HG03469 (cell line): ENCODE measurements around the gene MEG3.

Experiments
- ATAC-seq: cut with Tn5 transposase; IDR thresholded peaks from one replicate; pipeline ENCODE4 v1.9.1; 2021; ENCODE audit warnings: mild to moderate bottlenecking, moderate library complexity, moderate number of reproducible peaks; ENCODE audit not compliant: unreplicated experiment

Gene MEG3

DNA sequence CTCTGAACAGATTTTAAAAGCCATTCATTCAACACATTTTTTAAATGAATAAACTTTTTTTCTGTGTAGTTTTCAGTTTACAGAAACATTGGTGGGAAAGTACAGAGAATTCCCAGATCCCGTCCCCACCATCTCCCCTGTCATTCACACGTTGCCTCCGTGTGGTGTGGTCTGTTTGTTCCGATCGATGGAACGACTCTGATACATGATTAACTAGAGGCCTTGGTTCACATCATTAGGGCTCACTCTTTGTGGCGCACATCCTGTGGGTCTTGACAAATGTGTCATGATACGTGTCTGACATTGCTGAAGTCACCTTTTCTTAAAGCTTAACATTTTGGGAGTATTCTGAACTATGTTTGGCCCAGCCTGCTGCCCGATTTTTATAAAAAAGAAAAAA is 18.5 kb downstream of the MEG3 start:
- ATAC-seq = no peak

- no peak for ATAC-seq
These were observed 18.9 kb downstream of the MEG3 start for GRCh38 chr14:100844846-100845245.

DNA sequence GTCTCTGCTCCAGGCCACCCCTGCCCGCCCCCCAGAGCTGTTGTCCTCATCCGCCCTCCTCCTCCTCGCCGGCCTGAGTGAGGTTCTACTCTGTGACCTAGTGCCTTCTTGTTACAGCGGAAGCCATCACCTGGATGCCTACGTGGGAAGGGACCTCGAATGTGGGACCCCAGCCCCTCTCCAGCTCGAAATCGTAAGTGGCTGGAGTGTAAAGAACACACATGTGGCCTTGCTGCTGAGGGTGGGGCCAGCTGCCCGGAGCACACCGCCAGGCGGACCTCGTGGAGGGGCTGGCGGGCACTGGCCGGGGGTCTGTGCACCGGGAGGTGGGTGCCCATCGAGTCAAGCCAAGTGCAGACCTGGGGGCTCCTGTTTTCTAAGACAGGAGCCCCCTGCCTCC is 19.4 kb downstream of the MEG3 start:
- ATAC-seq = no peak

- ATAC-seq = no peak
These were observed 20.5 kb downstream of the MEG3 start for GRCh38 chr14:100846309-100846859.

DNA sequence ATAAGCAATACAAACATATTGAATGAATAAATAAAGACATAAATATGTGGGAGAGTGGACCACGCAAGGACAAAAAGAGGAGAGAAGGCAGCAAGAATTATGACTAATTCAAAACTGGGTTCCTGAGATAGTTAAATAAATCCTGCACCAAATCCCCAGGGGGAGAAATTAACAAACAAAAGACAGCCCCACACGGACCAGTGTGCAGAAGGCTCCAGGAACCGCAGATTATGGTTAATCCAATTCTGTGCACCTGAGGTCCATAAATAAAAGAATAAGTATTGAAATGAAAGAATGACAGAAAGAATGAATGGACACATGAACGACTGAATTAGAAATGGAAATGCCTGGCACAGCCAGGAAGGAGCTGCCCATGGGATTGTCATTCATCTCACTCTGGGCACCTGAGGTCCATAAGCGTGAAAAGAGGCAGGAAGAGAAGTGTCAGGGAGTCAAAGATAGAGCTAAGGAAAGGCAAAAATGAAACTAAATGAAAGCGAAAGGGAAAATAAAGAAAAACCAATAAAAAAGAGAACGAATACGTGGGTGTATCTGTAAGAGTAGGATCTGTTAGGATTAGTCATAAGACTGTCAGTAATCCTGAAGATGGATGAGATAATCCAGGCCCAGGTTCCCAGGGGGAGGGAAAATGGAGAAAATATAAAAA is 23.3 kb downstream of the MEG3 start:
- no peak for ATAC-seq

- no peak for ATAC-seq
These were observed 25.1 kb downstream of the MEG3 start for GRCh38 chr14:100850841-100851585.

DNA sequence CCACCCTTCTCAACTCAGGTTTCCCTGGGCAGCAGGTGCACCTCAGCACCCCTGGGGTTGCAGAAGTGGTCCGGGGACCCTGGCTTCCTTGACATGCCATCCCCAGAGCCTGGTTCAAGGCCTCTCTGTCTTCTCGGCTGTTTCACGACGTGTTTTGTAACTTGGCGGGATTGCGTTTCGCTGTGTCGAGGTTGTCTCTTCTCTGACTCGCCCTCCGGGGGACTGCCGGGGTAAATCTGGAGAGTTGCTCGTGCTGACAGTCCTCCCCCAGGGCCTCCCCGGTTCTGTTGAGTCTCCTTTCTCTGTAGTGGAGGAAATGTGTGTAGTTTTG is 25.6 kb downstream of the MEG3 start:
- ATAC-seq = no peak

GRCh38 chr14:100851946-100852620 is 26.2 kb downstream of the MEG3 start:
- ATAC-seq = no peak

- ATAC-seq = no peak
These were observed 28.5 kb downstream of the MEG3 start for GRCh38 chr14:100854435-100854834.

- no peak for ATAC-seq
These were observed 29.5 kb downstream of the MEG3 start for GRCh38 chr14:100855256-100855930.

GRCh38 chr14:100856056-100856950 is 30.4 kb downstream of the MEG3 start:
- no peak for ATAC-seq

DNA sequence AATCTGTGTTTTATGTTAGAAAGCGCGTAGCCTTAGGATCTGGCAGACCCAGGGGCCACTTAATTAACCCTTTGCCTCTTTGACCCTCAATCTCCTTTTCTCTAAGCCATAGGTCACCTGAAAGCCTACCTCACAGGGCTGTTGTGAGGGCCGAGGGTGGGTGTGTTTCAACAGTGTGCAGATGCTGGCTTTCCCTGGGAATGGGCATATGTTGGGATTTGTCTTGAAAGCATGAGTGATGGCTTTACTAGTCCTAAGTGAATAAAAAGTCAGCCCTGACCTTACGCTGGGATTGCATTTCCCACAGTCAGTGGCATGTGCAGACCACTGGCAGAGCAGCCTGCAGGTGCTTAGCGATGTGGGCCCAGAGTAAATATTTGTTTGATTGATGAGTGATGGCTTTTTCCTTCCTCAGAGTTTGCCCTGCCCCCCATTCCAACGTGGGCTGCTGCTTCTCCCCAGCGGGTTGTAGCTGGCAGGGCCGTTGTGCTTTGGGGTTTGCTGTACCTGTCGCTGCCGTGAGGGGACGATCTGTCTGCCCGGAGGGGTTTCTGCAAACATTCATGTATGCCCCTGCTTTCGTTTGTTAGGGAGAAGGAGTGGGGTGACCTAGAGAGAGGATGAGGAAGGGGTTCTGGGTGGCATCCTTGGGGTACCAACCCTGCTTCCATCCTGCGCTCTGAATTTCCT is 31.5 kb downstream of the MEG3 start:
- ATAC-seq = no peak

DNA sequence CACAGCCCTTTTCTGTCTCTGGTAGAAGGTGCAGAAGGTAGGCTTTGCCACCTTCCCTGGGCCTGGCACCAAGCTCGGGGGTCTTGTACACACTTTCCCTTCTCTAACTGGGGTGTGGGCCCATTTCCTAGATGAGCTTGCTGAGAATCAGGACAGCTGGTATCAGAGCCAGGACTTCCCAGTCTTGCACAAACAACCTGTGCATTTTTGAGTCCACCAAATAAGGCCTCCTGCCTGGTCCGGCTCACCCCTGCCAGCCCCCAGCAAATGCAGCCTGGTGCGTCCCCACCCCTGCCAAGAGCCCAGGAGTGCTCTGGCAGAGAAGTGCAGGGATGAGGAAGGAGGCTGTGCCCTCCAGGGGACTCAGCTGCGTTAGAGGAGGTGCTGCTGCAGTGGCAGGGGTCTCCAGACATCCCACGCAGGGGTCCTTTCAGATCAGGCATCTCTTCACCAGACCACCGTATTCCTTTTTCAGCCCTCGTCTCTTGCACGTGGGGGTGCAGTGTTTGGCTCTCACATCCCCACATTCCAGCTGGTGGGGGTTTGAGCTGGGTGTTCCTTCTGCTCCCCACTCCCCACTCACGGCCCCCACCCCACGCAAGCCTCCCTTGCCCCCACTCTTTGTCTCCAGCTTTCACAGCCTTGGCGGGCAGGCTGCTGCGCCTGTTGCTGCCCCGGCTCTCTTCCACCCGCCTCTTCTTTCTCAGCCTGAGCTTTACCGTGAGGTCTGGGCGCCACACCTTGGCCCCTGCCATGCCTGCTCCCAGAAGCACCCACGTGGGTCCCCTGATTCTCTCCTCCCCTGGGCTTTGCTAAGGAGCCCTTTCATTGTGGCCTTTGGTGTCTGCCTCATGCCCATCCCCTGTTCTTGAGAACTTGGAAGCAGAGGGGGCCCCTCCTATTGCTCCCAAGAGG is 32.3 kb downstream of the MEG3 start:
- ATAC-seq = no peak

- ATAC-seq = no peak
These were observed 32.9 kb downstream of the MEG3 start for GRCh38 chr14:100858838-100859220.

DNA sequence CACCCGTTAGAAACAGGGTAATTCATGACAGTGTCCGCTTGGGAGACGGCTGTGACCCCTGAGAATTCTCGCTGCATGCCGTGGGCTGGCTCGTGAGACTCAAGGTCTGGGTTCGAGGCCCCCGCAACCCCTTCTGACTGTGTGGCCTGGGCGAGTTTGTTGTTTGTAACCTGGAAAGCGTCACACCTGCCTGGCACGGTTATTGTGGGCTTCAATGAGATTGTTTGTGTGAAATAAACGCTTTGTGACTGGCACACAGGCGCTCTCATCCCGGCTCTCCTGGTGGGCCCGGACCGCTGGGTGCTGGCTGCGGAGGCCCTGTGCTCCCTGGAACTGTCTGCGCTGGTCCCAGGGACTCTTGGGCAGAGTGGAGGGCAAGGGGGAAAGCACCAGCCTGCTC is 33.9 kb downstream of the MEG3 start:
- ATAC-seq = no peak

GRCh38 chr14:100860556-100861187 is 34.8 kb downstream of the MEG3 start:
- no peak for ATAC-seq

DNA sequence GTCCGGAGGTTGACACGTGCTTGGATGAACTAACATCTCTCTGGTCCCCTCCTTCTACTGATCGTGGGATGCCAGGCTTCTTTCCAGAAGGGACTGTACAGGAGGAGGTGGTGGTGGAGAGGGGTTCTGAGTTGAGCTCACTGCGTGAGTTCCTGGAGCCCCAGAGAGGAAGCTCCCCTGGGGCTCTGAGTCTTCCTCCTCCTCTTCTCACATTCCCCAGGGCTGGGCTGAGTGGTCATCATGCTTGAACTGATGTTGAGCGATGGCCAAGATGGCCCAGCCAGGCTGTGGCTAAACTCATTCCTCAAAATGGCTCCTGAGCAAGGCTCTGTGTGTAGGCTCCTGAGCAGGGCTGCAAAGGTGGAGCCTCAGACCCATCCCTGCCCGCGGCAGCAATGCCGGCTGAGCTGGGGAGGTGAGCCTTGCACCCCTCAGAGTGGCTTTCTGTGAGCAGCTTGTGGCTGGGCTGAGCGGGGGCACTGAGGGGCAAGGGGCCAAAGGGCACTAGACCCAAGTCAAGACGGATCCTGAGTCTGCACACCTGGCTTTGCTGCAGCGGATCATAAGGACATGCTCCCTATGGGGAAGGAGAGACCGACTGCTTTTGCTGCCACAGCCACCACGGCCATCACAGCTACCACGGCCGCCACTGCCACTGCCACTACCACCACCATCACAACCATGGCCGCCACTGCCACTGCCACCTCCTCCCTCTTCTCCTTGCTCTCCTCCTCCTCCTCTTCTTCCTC is 35.4 kb downstream of the MEG3 start:
- no peak for ATAC-seq

DNA sequence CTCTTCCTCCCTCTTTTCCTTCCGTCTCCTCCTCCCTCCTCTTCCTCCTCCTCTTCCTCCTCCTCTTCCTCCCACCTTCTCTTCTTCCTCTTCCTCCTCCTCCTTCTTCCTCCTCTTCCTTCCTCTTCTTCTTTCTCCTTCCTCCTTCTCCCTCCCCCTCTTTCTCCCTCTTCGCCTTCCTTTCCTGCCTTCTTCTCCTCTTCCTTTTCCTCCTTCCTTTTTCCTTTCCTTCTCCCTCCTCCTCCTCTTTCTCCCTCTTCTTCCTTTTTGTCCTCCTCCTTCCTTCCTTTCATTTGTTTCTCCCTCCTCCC is 36.0 kb downstream of the MEG3 start:
- no peak for ATAC-seq
